ENCODE measurements around the gene WIPI1.

- TF ChIP-seq CTCF (IDR thresholded peaks at IDR 0.05) (no peak), POLR2AphosphoS5 (IDR thresholded peaks at IDR 0.05) (no peak), POLR2A (IDR thresholded peaks at IDR 0.05; ENCODE audit: low read depth) (no peak), EP300 (IDR thresholded peaks at IDR 0.05) (no peak)
These were observed 71.6 kb downstream of the WIPI1 start for GRCh38 chr17:68385490-68386215.
